ENCODE data around the gene TIAM1.

GRCh38 chr21:31254131-31254530 lies 89.9 kb downstream of the TIAM1 start:
- no peak for TF ChIP-seq CTCF (IDR thresholded peaks at IDR 0.05)
- no peak for TF ChIP-seq EP300 (IDR thresholded peaks at IDR 0.05)
